Activated CD8-positive, alpha-beta memory T cell treated with anti-CD3 and anti-CD28 coated beads for 4 hours (primary cell): Measurements from ENCODE around the gene GK.
"Not testable (repeated sequence)": the region's sequence is repeated elsewhere in the genome, so short reads cannot be mapped to it uniquely, and the experiment has no call there.

Source experiments
- DNase-seq, 2 donors: peaks; one replicate each; pipeline ENCODE4 v3.0.0-alpha.2; 2020; ENCODE audit warnings: low read depth in 2 of 2

GK gene

DNA sequence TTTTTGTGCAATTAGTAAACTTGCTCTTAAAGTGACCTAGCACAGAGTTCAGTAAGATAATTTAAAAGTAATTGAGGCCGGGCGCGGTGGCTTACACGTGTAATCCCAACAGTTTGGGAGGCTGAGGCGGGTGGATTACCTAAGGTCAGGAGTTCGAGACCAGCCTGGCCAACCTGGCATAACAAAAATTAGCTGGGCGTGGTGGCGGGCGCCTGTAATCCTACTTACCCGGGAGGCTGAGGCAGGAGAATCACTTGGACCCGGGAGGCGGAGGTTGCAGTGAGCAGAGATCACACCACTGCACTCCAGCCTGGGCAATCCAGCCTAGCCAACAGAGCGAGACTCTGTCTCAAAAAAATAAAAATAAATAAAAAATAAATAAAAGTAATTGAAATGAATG lies 1.2 kb downstream of the GK start:
- DNase-seq: not testable (repeated sequence)

DNA sequence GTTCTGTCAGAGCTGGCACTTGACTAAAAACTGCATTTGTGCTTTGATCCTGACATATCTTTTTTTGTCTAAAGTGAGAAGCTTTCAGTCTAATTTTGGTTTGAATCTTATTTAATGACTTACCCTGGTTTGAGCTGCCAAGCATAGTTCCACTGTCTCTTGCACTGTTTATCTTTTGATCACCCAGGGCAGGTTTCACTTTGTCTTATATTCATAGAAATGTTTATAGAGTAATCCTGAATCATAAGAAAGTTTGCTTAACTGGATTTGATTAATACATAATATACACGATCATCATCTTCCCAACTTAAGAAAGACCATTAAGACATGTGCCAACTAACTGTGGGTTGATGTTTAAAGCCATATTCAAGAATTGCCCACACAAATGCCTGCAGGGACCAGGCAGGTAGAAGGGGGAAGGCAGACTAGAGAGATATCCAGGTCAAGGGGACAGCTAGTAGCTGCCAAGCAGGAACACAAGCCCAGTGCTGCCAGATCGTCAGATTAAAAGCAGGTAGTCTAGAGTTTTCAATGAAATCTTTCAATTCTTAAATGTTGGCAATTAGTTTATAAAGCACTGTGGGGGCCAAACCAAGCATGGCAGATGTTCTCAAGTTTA lies 1.9 kb downstream of the GK start:
- DNase-seq: no peak

DNA sequence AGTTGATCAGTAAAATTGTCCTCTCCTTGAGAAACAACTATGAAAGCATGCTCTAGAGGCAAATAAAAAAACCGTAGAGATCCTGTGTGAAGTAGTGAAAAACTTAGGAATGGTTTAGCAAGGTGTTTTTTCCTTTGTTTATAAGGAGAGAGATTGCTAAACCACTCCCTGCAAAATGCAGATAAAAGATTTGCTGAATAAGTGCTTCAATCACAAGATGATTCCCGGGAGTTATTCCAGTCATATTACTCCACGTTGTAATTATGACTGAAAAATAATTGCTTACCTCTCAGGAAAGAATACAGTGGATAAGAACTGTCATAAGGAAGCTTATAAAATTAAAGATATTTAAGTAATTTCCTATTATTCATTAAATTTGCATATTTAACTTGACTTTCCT lies 2.8 kb downstream of the GK start:
- DNase-seq: no peak

DNA sequence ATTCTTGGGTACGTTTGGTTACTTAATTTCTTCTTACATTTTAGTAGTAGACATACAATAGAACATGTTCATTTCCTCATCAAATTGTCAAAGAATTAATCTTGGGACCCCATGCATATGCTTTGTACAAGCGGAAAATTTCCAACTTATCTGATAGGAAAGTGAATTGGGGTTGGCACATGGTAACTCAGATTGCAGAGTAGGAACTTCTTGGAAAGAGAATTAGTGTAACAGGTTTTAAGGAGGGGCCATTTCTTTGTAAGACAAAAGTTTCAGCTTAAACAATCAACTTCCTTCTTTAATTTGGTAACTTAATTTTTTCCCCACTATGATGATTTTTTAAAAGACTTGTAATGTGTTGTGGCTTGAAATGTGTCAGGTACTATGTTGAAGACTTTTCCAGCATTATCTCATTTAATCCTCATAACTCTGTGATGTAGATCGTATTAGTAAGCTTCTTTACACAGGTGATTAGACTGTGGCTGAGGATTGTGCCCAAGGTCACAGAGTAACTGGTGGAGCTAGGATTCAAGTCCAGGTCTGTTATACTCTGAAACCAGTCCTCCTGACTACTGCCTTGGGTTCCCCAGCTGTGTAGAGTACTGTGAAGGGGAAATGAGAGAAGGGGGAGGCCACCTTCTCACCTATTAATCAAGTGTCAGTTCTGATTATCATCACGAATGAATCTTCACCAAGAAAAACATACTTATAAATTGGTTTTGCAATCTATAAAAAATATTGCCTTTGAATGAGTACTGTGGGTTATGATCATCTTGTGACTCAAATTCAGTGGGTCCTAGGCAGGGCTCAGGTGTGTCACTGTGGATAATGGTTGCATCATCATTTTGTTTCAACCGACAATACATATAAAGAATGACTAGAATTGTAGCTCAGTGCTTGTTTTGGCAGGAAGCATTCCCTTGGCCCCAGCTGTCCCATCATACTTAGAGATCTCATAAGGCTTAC lies 4.3 kb downstream of the GK start:
- no peak for DNase-seq

DNA sequence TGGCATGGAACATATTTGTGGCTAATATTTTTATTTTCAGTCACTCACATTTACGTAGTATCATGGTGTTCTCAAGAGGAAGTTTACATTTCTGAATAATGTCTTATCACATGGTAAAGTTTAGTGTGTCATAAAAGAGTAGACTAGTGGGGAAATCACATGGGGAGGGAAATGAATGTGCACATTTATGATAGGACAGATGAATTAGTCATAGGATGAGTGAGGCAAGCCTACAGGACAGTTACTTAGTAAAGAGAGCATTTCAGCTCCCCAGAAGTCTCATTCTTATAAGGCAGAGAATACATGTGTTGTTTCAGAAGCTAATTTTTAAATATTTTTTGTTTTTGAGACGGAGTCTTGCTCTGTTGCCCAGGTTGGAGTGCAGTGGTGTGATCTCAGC lies 6.2 kb downstream of the GK start:
- no peak for DNase-seq

DNA sequence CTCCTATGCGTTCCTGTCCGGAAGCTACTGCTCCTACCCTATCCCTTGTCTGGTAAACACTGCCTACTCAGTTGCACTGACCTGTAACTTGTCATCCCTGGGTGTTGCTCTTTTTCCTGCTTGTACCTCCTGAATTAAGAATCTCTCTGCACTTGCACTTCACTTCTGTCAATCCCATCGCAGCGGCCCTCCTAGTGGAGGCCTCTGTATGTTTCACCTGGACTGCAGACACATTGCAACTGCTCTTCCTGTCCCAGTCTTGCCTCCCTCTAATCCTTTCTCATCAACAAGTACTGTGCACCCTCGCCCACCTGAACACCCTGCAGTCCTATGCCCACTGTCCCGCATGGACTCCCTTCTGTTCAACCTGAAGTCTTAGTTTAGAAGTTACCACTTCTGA lies 8.0 kb downstream of the GK start:
- no peak for DNase-seq

DNA sequence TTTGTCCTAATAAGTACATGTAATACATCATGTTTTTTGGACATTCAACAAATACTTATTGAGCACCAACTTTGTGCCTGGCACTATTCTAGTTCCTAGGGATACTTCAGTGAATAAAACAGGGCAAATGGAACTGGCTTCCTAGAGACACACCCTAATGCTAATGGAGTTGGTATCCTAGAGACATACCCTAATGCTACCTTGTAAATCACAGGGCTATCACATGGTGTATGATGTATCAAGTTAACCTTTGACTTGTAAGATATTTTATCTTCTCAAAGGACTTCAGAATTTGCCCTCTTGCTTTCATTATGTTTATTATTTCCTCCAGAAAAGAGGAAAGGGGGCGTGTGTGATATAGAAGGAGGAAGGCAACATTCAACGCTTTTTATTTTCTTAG lies 10.1 kb downstream of the GK start:
- no peak for DNase-seq

DNA sequence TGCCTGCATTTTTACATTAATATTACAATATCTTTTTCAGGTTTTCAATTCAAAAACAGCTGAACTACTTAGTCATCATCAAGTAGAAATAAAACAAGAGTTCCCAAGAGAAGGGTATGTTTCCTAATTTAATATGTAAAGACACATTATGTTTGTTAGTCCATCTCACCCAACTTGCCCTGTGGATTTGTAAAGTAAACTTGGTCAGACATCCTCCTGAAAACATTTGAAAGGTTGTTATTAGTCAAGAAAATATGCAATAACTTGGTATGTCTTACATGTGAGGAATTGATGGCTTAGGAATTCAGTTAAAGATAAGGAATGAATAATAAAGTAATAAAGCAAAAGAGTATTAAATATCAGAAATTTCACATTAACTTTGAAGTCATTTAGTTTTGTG lies 12.2 kb downstream of the GK start:
- no peak for DNase-seq

DNA sequence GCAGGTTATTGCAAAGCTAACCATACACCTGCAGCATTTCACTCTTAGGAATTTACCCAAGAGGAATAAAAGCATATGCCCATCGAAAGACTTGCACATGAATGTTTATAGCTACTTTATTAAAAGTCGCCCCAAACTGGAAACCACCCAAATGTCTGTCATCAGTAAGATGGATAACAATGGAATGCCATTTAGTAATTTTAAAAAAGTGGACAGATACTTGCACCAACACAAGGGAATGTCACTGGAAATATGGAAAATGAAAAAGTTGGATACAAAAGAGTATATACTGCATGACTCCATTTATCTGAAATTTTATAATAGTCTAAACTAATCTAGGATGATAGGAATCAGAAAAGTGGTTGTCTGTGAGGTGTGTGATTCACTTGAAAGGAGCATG lies 12.9 kb downstream of the GK start:
- no peak for DNase-seq

DNA sequence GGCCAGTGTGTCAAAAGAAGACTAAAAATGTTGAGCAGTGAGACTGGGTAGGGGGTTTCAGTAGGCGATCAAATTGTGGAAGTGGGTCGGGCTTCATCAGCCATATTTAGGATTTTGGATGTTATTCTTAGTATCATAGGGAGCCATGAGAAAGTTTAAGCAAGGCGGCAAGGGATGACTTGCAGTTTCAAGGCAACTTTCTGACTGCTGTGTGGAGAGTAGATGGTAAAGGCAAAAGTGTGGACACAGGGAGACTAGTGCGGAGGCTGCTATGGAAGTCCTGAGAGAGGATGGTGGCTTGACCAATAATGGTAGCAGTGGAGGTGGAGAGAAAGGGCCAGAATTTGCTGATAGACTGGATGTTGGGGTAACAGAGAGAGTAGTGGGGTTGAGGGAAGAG lies 15.4 kb downstream of the GK start:
- no peak for DNase-seq

DNA sequence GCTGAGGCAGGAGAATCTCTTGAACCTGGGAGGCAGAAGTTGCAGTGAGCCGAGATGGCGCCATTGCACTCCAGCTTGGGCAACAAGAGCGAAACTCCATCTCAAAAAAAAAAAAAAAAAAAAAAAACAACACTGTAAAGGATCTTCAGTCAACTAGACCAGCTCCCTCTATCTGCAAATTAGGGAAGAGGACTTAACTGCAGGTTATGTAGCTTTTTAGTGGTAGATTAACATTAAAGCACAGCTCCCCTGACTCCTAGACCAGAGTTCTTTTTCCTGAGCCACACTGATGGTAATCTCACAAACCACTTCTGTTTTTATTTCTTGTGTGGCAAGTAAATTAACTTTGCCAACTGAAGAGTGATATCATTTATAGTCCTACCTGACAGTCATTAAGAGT lies 18.0 kb downstream of the GK start:
- not testable (repeated sequence) for DNase-seq

DNA sequence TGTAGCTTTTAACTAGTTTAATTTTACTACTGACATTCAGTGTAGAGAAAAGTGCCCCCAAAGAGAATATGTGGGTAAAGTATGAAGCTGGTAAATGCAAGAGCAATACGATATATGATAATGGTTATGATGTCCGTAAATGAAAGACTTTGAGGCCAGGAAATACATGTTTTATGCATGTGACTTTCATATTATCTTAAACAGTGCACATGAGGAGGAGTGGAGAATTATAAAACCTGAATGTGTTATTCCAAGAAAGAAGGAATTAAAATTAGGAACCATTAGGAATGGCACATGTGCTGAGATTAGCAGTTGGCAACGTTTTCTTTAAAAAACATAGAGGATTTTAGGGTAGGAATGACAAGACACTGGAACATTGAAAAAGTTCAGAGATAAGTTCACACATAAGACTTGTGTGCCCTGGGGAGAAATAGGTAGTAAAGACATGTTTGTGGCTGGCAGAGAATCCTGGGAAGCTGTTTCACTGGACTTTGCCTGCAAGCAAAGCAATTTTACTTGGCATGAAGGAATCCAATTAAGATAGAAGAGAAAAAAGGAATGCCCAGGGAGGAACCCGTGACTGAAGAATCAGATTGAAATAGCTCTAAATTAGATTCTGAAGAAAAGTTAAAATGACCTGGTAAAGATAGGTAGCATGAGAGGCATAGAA lies 20.0 kb downstream of the GK start:
- DNase-seq: no peak

DNA sequence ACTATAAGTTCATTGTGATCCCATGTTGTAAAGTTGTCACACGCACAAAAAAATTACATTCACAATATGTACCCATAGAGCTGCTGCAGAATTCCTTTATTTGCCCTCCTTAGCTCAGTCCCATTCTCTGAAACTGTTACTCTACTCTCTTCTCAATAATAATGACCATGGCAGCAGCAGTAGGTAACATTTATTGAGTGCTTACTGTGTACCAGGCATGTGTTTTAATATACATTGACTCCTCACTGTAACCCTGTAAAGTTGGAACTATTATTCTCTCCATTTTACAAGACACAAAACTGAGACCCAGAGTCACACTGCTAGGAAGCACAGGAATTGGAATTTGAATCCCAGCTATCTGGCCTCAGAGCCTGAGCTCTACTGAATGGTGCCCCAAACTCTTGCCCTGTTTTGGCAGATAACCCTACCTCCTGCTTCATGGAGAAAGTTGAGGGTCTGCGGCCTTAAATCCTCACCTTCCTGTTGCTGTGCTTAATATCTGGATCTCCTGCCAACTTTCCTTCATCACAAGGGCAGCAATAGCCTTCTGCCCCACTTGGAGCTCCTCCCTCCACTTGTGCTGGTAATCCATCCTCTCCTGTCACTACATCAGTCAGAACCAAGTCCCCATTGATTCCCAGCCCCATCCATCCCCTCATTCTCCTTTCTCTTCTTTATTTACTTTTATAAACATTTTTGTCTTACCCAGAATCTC lies 20.8 kb downstream of the GK start:
- no peak for DNase-seq

DNA sequence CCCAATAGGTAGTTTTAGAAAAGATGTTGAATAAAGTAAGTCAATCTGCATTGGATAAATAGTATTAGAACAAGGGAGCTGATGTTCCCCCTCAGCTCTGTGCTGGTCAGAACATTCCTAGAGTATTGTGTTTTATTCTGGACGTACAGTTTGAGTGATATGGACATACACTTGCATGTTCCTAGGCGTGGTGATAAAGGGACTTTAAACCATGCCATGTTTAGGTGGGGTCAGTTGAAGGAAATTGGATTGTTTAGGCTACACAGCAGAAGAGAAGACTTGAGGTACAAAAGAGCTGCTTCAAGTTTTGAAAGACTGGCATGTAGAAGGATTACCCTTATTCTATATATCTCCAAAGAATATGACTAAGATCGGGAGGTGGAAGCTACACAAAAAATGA lies 21.6 kb downstream of the GK start:
- DNase-seq: no peak

DNA sequence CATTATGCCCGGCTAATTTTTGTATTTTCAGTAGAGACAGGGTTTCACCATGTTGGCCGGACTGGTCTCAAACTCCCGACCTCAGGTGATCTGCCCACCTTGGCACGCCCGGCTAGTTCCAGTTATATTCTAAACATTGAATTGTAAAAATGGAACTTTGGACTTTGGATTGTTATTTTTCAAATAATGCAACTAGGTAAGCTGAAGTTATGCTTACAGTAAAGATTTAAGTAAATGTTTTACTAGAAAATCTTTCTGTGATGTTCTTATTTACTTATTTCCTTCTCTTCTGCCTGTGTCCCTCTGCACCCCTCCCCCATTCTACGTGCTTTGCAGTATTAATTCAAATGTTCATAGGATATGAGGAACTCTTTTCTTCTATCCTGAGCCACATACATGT lies 26.1 kb downstream of the GK start:
- no peak for DNase-seq

DNA sequence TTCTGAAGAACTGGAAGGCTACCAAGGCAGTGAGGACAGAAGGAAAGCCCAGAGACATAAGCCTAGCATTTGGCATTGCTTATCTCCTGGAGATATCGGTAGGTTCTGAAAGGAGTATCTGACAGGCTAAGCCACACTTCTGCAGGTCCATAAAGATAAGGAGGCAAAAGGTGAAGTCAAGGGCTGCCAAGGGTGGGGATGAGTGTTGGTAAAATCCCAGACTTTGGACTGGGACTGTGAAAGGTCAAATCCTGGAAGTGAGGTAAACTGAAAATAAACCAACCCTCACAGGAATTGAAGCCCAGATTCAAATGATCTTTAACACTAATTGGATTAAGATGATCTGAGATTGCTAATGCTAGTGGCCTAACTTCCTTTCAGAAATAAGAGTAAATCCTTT lies 27.4 kb downstream of the GK start:
- DNase-seq: no peak

DNA sequence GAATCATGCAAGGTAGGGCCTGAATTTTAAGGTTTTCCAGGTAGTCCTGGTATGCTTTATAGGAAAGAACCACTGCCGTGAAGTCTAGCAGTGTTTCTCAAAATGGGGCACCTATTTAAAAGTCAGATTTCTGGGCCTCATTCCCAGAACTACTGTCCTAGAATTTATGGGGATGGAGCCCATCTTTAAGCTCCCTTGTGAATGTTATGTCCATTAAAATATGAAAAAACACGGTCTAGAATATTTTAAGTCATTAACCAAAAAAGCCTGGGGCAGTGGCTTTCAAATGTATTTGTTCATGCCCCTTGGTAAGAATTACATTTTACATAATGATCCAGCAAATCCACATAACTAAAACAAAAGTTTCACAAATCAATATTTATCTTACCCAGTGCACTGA lies 35.4 kb downstream of the GK start:
- DNase-seq: no peak

DNA sequence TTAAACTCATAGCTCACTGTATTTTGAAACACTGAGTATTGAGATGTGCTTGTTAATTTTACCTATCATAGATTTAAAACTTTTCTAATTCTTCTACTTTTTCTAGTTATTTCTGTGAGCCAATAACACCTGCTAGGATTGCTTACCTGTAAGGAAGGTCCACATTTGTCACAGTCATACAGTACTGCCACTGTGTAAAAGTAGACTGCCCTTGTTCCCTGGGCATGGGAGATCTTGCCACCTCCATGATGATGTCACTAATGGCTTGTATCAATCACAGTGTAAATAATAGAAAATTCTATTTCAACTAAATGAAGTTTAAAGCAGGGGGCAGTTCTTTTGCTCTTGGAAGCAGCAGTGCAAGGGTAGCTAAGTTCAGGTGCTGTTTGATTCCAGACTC lies 35.9 kb downstream of the GK start:
- DNase-seq: no peak

DNA sequence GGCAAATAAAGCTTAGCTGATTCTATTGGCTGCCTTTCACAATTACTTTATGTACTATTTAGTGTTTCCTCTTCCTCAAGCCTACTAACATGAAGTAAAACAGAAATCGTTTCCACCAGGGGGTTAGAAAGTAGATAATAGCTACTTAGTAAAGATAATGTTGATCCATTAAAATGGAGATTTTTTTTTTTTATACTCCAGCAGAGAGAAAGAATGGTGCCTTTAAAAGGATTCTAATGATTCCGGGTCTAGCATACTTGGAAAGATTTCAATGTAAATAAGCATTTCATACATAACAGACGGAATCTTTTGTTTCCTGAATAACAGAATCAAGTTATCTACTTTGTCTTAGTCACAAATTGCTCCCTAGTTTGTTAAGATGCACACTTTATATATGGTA lies 37.1 kb downstream of the GK start:
- no peak for DNase-seq

DNA sequence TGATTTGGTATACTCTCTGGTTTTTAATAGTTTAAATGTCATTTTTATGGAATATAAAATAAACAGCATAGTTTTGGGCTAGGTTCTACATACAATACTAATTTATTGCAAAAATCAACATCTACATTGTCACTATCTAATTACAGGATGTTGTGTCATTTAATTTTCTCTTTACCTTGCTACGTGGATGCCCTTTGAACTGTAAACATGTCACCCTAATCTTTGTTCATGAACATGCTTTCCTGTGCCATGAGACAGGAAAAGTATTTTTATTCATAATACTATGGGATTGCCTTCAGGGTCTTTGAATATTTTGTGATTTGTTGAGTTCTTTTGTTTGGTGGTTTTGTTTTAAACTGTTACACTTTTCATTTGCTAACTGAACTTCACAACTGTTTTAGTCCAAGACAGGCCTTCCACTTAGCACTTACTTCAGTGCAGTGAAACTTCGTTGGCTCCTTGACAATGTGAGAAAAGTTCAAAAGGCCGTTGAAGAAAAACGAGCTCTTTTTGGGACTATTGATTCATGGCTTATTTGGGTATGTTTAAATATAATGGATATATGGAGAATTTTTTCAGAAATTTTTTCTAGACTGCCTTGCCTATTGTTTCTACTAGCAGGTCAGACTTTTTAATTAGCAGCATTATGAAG lies 40.9 kb downstream of the GK start:
- no peak for DNase-seq

DNA sequence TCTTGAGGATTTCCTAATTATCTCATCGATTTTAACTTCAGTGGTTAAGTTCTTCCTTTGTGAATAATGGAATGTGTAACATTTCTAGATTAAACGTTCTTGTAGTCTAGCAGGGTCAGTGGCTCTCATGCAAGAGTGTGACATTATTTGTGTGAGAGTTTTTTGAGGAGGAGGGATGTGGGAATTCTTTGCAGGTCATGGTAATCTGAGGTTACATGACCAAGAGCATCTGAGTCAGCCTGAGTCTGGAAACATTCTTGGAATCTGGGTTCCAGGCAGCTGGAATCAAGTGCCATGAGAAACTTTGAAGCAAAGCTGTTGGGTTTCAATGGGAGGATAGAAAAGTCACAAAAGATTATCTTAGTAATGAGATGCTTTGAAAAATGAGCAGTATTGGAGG lies 49.5 kb downstream of the GK start:
- DNase-seq: no peak
